ENCODE results near the gene KIF1B. TPM values are rescaled to one million over a fixed set of nuclear protein-coding genes. Genes with fewer than 3 reads are reported as not detected.

The KIF1B gene
- total and polyA plus RNA-seq, 7 donors = 4.8 to 78.4 (median 46.4) TPM

- 81 to 82% methylated on average over 5 of the region's 5 CpGs for WGBS, 2 donors
- Histone ChIP-seq H3K27me3 (no peaks in the 10 kb centered on the region), H3K36me3 (no peaks in the 10 kb centered on the region), H3K4me3 (no peak overlapping the region), H3K4me1 (peaks cover 0 to 5% (median 0%) of the 10 kb centered on the region in 4 donors), H3K27ac (no peak overlapping the region), H3K9me3 (no peaks in the 10 kb centered on the region)
- TF ChIP-seq EP300 (IDR thresholded peaks at IDR 0.05) = no peak
- no peak for TF ChIP-seq POLR2A (IDR thresholded peaks at IDR 0.05)
- no peak for TF ChIP-seq CTCF (IDR thresholded peaks at IDR 0.05)
- TF ChIP-seq POLR2AphosphoS5 (IDR thresholded peaks at IDR 0.05) = no peak
- DNase-seq = no peak
- intact Hi-C loops (cut with DNase I) = no loop called here
These were observed 18.1 kb upstream of the KIF1B start for GRCh38 chr1:10192263-10192662.

GRCh38 chr1:10193288-10193687 lies 17.1 kb upstream of the KIF1B start:
- 81 to 84% methylated on average over 6 of the region's 6 CpGs for WGBS, 2 donors
- no peak for DNase-seq
- Histone ChIP-seq H3K4me1 (peaks cover 0 to 7% (median 0%) of the 10 kb centered on the region in 4 donors), H3K36me3 (no peaks in the 10 kb centered on the region), H3K27ac (no peak overlapping the region), H3K9me3 (no peaks in the 10 kb centered on the region), H3K27me3 (no peaks in the 10 kb centered on the region), H3K4me3 (no peak overlapping the region)
- intact Hi-C loops (cut with DNase I) = no loop called here
- TF ChIP-seq EP300 (IDR thresholded peaks at IDR 0.05) (no peak), POLR2AphosphoS5 (IDR thresholded peaks at IDR 0.05) (no peak), CTCF (IDR thresholded peaks at IDR 0.05) (no peak), POLR2A (IDR thresholded peaks at IDR 0.05) (no peak)

GRCh38 chr1:10195570-10195969 lies 14.8 kb upstream of the KIF1B start:
- no peak overlapping the region for H3K27ac ChIP-seq
- H3K4me3 ChIP-seq = no peak overlapping the region
- 83 to 92% methylated on average over 6 of the region's 6 CpGs for WGBS, 2 donors
- no peaks in the 10 kb centered on the region for H3K9me3 ChIP-seq
- no peak for TF ChIP-seq POLR2AphosphoS5 (IDR thresholded peaks at IDR 0.05)
- TF ChIP-seq EP300 (IDR thresholded peaks at IDR 0.05) = no peak
- TF ChIP-seq CTCF (IDR thresholded peaks at IDR 0.05) = no peak
- TF ChIP-seq POLR2A (IDR thresholded peaks at IDR 0.05) = no peak
- H3K4me1 ChIP-seq = peaks cover 0 to 7% (median 0%) of the 10 kb centered on the region in 4 donors
- intact Hi-C loops (cut with DNase I) = no loop called here
- no peaks in the 10 kb centered on the region for H3K27me3 ChIP-seq
- no peaks in the 10 kb centered on the region for H3K36me3 ChIP-seq
- DNase-seq = no peak

GRCh38 chr1:10196976-10197375 lies 13.4 kb upstream of the KIF1B start:
- intact Hi-C loops (cut with DNase I) = no loop called here
- Histone ChIP-seq H3K27me3 (no peaks in the 10 kb centered on the region), H3K4me1 (peaks cover 0 to 7% (median 0%) of the 10 kb centered on the region in 4 donors), H3K4me3 (no peak overlapping the region), H3K27ac (peak overlapping the region in 1 of 4 donors; percentile 6), H3K9me3 (no peaks in the 10 kb centered on the region), H3K36me3 (no peaks in the 10 kb centered on the region)
- no peak for DNase-seq
- TF ChIP-seq CTCF (IDR thresholded peaks at IDR 0.05) (no peak), EP300 (IDR thresholded peaks at IDR 0.05) (no peak), POLR2A (IDR thresholded peaks at IDR 0.05) (no peak), POLR2AphosphoS5 (IDR thresholded peaks at IDR 0.05) (no peak)
- WGBS, 2 donors = 70 to 80% methylated on average over 3 of the region's 3 CpGs

GRCh38 chr1:10200620-10201019 lies 9.8 kb upstream of the KIF1B start:
- Histone ChIP-seq H3K4me3 (no peak overlapping the region), H3K27me3 (no peaks in the 10 kb centered on the region), H3K9me3 (no peaks in the 10 kb centered on the region), H3K36me3 (no peaks in the 10 kb centered on the region), H3K4me1 (peaks cover 0 to 7% (median 0%) of the 10 kb centered on the region in 4 donors), H3K27ac (no peak overlapping the region)
- intact Hi-C loops (cut with DNase I) = no loop called here
- 93 to 95% methylated on average over 4 of the region's 4 CpGs for WGBS, 2 donors
- TF ChIP-seq EP300 (IDR thresholded peaks at IDR 0.05) (no peak), CTCF (IDR thresholded peaks at IDR 0.05) (no peak), POLR2AphosphoS5 (IDR thresholded peaks at IDR 0.05) (no peak), POLR2A (IDR thresholded peaks at IDR 0.05) (no peak)
- DNase-seq = no peak

Data from sigmoid colon (tissue), 7 donors.